A673 (cell line): ENCODE data around the gene ABR. TPM values are rescaled to one million over a fixed set of nuclear protein-coding genes. Genes with fewer than 3 reads are reported as not detected.
"Not testable (repeated sequence)": the region's sequence is repeated elsewhere in the genome, so short reads cannot be mapped to it uniquely, and the experiment has no call there.

Source experiments
- BruUV-seq: library from RNA; stranded (reverse); fragments of 400-500 nt; replicated peaks from 2 replicates; lab custom pipeline; 2021; lab: Mats Ljungman, UMichigan
- CTCF ChIA-PET: fragments of 300-600 bp; sonication (Branson Sonifier 250); formaldehyde crosslinking; loops from one replicate; lab custom pipeline; 2022; ENCODE audit warnings: antibody characterized with exemption; lab: Charles Lee
- POLR2A ChIA-PET: fragments of 300-600 bp; sonication (Branson Sonifier 250); formaldehyde crosslinking; loops from one replicate; lab custom pipeline; 2022; ENCODE audit warnings: antibody characterized with exemption; ENCODE audit not compliant: low non-redundant PET; lab: Charles Lee
- DNase-seq: peaks from one replicate; pipeline ENCODE4 v3.0.0-alpha.2; 2015; ENCODE audit warnings: low spot score
- H3K27ac ChIP-seq: fragments of 200-600 bp; sonication (generic); 2 replicates; pipeline ENCODE4 v1.5.1; 2016; ENCODE audit warnings: mixed run types, low read depth, mild to moderate bottlenecking, mixed read lengths, antibody characterized with exemption, low read length; ENCODE audit not compliant: poor library complexity, severe bottlenecking
- H3K27me3 ChIP-seq: fragments of 200-600 bp; sonication (generic); replicated peaks from 2 replicates; pipeline ENCODE4 v1.6.1; 2017; ENCODE audit warnings: mixed run types, low read depth, mild to moderate bottlenecking, mixed read lengths, antibody characterized with exemption, low read length; ENCODE audit not compliant: insufficient read depth, poor library complexity
- H3K36me3 ChIP-seq: fragments of 200-600 bp; sonication (generic); 2 replicates; pipeline ENCODE4 v1.6.1; 2016; ENCODE audit warnings: mixed run types, mild to moderate bottlenecking, mixed read lengths, antibody characterized with exemption, low read length; ENCODE audit not compliant: insufficient read depth, poor library complexity, severe bottlenecking
- H3K4me1 ChIP-seq: fragments of 200-600 bp; sonication (generic); 2 replicates; pipeline ENCODE4 v1.6.1; 2017; ENCODE audit warnings: mixed run types, mild to moderate bottlenecking, mixed read lengths, antibody characterized with exemption, low read length; ENCODE audit not compliant: insufficient read depth, poor library complexity, severe bottlenecking
- H3K4me3 ChIP-seq: fragments of 200-600 bp; sonication (generic); 2 replicates; pipeline ENCODE4 v1.5.1; 2016; ENCODE audit warnings: low read depth, mixed run types, mild to moderate bottlenecking, mixed read lengths, low read length; ENCODE audit not compliant: poor library complexity, severe bottlenecking
- H3K9me3 ChIP-seq: fragments of 200-600 bp; sonication (generic); 2 replicates; pipeline ENCODE4 v1.6.1; 2016; ENCODE audit warnings: mixed run types, low read depth, mild to moderate bottlenecking, mixed read lengths, antibody characterized with exemption, low read length; ENCODE audit not compliant: poor library complexity, severe bottlenecking
- EZH2 ChIP-seq: fragments of 200-600 bp; sonication (generic); IDR thresholded peaks from 2 replicates; pipeline ENCODE4 v1.6.1; 2017; ENCODE audit warnings: borderline replicate concordance, low read depth, mild to moderate bottlenecking, mixed read lengths, antibody characterized with exemption, low read length; ENCODE audit not compliant: poor library complexity, severe bottlenecking
- intact Hi-C: fragments of 100-400 bp; cut with micrococcal nuclease; formaldehyde crosslinking; loops from one replicate; pipeline ENCODE4 v1.10.0; 2022; ENCODE audit not compliant: unreplicated experiment
- total RNA-seq: library from RNA; stranded (reverse); gene quantifications from 2 replicates; pipeline ENCODE4 v1.2.3, GENCODE V29; 2021
- TF ChIP-seq, protein P1 (sequence below): fragments of 300-800, 200-600 bp; sonication (generic); conservative IDR thresholded peaks from 2 replicates; pipeline ENCODE4 v1.5.1; 2017; ENCODE audit warnings: low read depth, mild to moderate bottlenecking, antibody characterized with exemption, low read length, moderate library complexity, mixed read lengths

ABR gene
- total RNA-seq, 1 experiment from 2014 or later: 47.6 TPM

DNA sequence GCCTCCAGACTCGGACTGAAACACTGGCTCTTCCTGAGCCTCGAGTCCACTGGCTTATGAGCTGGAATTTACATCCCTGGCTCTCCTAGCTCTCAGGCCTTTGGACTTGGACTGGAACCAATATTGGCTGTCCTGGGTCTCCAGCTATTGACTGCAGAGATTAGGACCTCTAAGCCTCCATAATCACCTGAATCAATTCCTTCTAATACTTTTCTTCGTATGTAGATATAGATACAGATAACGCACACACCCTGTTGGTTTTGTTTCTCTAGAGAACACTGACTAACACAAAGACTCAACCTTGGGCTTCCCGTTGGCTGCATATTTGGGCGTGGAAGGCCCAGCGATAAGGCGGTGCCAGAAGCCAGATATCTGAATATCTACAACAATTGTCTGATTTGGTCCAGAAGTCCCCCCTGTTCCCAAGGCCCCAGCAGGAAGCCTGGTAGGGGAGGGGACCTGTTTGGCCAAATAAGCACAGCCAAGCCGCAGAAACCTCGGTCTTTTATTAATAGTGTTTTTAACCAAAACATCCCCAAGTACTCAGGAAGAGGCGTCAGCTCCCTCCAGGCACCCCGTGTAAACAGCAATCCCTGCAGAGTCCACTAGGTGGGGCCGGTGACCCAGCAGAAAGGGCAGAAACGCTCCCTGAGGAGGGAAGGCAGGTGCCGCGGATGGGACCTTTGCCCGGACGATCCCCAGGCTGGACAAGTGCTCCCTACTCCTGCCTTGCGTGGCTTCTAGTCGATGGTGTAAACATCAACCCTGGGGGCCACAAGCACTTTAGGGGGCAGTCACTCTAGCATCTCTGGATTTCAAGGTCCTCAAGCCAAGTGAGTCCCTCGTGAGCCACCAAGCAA lies 57.0 kb downstream of the ABR start:
- POLR2A ChIA-PET: no interaction called here
- intact Hi-C loops: loop anchor here (1.0 kb wide), 1 partner anchor 65 kb away; no protein-coding TSS in a partner anchor
- Histone ChIP-seq H3K36me3 (no peaks in the 10 kb centered on the region), H3K27me3 (no peaks in the 10 kb centered on the region), H3K27ac (no peak overlapping the region), H3K9me3 (no peaks in the 10 kb centered on the region), H3K4me3 (no peak overlapping the region), H3K4me1 (peaks cover 3% of the 10 kb centered on the region)
- TF ChIP-seq EZH2: no peak
- TF ChIP-seq, protein P1, sequence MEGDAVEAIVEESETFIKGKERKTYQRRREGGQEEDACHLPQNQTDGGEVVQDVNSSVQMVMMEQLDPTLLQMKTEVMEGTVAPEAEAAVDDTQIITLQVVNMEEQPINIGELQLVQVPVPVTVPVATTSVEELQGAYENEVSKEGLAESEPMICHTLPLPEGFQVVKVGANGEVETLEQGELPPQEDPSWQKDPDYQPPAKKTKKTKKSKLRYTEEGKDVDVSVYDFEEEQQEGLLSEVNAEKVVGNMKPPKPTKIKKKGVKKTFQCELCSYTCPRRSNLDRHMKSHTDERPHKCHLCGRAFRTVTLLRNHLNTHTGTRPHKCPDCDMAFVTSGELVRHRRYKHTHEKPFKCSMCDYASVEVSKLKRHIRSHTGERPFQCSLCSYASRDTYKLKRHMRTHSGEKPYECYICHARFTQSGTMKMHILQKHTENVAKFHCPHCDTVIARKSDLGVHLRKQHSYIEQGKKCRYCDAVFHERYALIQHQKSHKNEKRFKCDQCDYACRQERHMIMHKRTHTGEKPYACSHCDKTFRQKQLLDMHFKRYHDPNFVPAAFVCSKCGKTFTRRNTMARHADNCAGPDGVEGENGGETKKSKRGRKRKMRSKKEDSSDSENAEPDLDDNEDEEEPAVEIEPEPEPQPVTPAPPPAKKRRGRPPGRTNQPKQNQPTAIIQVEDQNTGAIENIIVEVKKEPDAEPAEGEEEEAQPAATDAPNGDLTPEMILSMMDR: peak; percentile 91
- peak; percentile 72 for DNase-seq
- no TSS peak for BruUV-seq
- CTCF ChIA-PET: interaction anchor here (0.5 to 1.6 kb wide), 13 partner anchors 12 to 219 kb away, joined by 3 to 14 read pairs (median 3); no protein-coding TSS in a partner anchor

DNA sequence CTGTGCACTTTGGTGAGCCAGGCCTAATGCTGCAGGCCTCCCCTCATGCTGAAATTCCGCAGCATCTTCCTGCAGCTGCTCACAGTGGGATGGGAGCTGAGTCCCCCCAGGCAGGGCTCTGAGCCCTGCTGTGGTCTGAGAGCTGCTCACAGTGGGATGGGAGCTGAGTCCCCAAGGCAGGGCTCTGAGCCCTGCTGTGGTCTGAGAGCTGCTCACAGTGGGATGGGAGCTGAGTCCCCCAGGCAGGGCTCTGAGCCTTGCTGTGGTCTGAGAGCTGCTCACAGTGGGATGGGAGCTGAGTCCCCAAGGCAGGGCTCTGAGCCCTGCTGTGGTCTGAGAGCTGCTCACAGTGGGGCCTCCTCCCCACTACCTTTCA lies 58.4 kb downstream of the ABR start:
- POLR2A ChIA-PET, intact Hi-C loops, H3K4me1 ChIP-seq, H3K27ac ChIP-seq, BruUV-seq, H3K4me3 ChIP-seq, CTCF ChIA-PET, DNase-seq, H3K27me3 ChIP-seq, H3K9me3 ChIP-seq, H3K36me3 ChIP-seq: not testable (repeated sequence)

DNA sequence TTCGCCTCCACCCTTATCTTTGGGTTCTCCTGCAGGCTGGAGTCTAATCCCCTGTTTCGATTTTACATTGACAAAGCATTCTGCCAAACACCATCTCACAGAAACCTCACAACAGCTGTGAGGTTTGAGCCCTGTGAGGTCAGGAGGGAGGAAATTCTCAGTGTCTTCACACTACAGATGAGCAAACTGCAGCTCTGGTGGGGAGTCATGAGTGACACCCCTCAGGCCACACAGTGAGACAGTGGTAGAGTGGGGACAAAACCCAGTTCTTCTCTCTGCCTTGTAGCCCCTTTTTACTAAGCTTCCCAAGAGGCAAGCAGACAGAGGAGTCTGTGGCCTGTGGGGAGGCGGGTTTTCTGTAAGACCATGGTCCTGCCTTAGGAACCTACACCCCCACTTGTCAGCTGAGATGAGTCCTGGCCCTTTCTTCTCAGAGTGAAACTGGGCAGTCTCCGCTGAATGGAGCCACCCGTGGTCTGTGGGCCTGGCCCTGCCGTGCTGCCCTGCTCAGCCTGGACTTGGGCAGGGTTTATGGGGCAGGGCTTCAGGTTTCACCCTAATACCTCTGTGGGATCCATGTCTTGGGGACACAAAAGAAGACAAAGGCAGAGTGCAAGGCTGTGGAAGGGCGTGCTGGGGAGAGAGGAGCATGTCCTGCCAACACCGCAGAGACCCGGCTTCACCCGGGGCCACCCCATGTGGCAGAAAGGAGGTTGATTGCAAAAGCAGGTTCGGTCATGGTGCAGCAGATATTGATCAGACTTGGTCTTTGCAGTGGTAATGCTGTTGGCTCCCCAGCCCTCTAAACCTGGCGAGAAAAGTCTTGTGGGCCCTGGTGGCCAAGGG lies 59.0 kb downstream of the ABR start:
- POLR2A ChIA-PET: no interaction called here
- H3K36me3 ChIP-seq: no peaks in the 10 kb centered on the region
- CTCF ChIA-PET: no interaction called here
- intact Hi-C loops: no loop called here
- no peak overlapping the region for H3K27ac ChIP-seq
- BruUV-seq: no TSS peak
- no peak overlapping the region for H3K4me3 ChIP-seq
- no peak for DNase-seq
- TF ChIP-seq EZH2: no peak
- TF ChIP-seq, protein P1: no peak
- no peaks in the 10 kb centered on the region for H3K9me3 ChIP-seq
- H3K4me1 ChIP-seq: peaks cover 3% of the 10 kb centered on the region
- no peaks in the 10 kb centered on the region for H3K27me3 ChIP-seq
